COR-L47 (cell line): ENCODE data around the gene CDH23.

Source experiments
- DNase-seq: peaks from one replicate; lab custom pipeline; 2025; lab: John Stamatoyannopoulos, UW

CDH23 gene

GRCh38 chr10:71370031-71370430 is 26.7 kb upstream of the CDH23 start:
- no peak for DNase-seq

GRCh38 chr10:71371750-71372166 is 25.0 kb upstream of the CDH23 start:
- no peak for DNase-seq

- DNase-seq = no peak
Observed at GRCh38 chr10:71372882-71373495, 23.7 kb upstream of the CDH23 start.

- DNase-seq = no peak
Observed at GRCh38 chr10:71374481-71375233, 22.1 kb upstream of the CDH23 start.

- no peak for DNase-seq
Observed at GRCh38 chr10:71375952-71376351, 20.8 kb upstream of the CDH23 start.

GRCh38 chr10:71378336-71379117 is 18.2 kb upstream of the CDH23 start:
- DNase-seq = no peak

- DNase-seq = no peak
Observed at GRCh38 chr10:71379118-71379766, 17.5 kb upstream of the CDH23 start.

GRCh38 chr10:71380841-71381240 is 15.9 kb upstream of the CDH23 start:
- DNase-seq = no peak

- DNase-seq = no peak
Observed at GRCh38 chr10:71381611-71382010, 15.1 kb upstream of the CDH23 start.

GRCh38 chr10:71382028-71382427 is 14.7 kb upstream of the CDH23 start:
- no peak for DNase-seq

- DNase-seq = no peak
Observed at GRCh38 chr10:71382757-71383156, 14.0 kb upstream of the CDH23 start.

- DNase-seq = peak; percentile 5
Observed at GRCh38 chr10:71383972-71384687, 12.6 kb upstream of the CDH23 start.

- no peak for DNase-seq
Observed at GRCh38 chr10:71388171-71388570, 8.5 kb upstream of the CDH23 start.

- DNase-seq = no peak
Observed at GRCh38 chr10:71388583-71389310, 8.0 kb upstream of the CDH23 start.

- no peak for DNase-seq
Observed at GRCh38 chr10:71389768-71390460, 6.8 kb upstream of the CDH23 start.

- DNase-seq = no peak
Observed at GRCh38 chr10:71390461-71390835, 6.3 kb upstream of the CDH23 start.

- DNase-seq = no peak
Observed at GRCh38 chr10:71390921-71391690, 5.6 kb upstream of the CDH23 start.

GRCh38 chr10:71391701-71392100 is 5.0 kb upstream of the CDH23 start:
- no peak for DNase-seq

- DNase-seq = no peak
Observed at GRCh38 chr10:71392292-71392691, 4.4 kb upstream of the CDH23 start.
